ENCODE measurements around the gene FTSJ3.

Gene FTSJ3

DNA sequence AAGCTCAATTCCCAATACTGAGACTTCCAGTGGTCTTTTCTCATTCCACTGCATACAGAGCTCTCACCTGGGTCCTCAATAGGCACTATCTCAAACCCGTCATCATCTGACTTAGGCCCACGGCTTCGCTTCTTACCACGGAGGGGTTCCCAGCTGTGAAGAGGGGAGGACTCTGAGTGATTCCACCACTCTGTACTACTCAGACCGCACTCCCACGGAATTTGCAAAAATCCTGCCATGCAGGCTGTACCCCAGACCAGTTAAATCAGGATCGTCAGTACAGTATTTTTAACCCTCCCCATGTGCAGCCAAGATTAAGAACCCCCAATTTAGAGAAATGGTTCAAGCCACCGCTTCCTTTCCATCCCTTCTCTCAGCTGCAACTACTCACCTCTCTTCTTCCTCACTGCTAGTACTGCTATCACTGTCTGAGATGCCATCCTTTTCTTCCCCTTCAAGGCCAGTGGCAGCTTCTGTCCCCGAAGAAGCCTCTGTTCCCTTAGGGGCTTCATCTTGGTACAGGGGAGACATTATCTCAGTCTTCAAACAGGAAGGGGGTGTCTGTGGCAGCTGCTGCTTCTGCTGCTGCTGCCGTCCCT, 6.4 kb downstream of the FTSJ3 start:
- TF ChIP-seq SNAI2 (CRISPR knock-in tag; IDR thresholded peaks at IDR 0.05) (no peak), TSHZ2 (CRISPR knock-in tag; IDR thresholded peaks at IDR 0.05) (no peak), ZFP3 (CRISPR knock-in tag; IDR thresholded peaks at IDR 0.05) (no peak), ZNF8 (CRISPR knock-in tag; IDR thresholded peaks at IDR 0.05) (no peak), CSDC2 (CRISPR knock-in tag; IDR thresholded peaks at IDR 0.05) (no peak), PPARA (CRISPR knock-in tag; IDR thresholded peaks at IDR 0.05; ENCODE audit: borderline replicate concordance) (no peak), ESRRG (CRISPR knock-in tag; IDR thresholded peaks at IDR 0.05) (no peak), ZFP30 (CRISPR knock-in tag; IDR thresholded peaks at IDR 0.05) (no peak), OSR1 (CRISPR knock-in tag; IDR thresholded peaks at IDR 0.05) (no peak), ZC3H10 (CRISPR knock-in tag; IDR thresholded peaks at IDR 0.05) (no peak), TOX (CRISPR knock-in tag; IDR thresholded peaks at IDR 0.05; ENCODE audit: borderline replicate concordance) (no peak), TCF4 (CRISPR knock-in tag; IDR thresholded peaks at IDR 0.05; ENCODE audit: borderline replicate concordance) (no peak), ZNF565 (CRISPR knock-in tag; conservative IDR thresholded peaks at IDR 0.05; ENCODE audit: low read depth) (no peak), ARNTL (CRISPR knock-in tag; IDR thresholded peaks at IDR 0.05; ENCODE audit: borderline replicate concordance, low read depth) (no peak), ISL1 (CRISPR knock-in tag; IDR thresholded peaks at IDR 0.05) (no peak), CSRNP3 (CRISPR knock-in tag; IDR thresholded peaks at IDR 0.05) (no peak), ZNF70 (CRISPR knock-in tag; IDR thresholded peaks at IDR 0.05) (no peak)
- TF ChIP-seq, protein P1, sequence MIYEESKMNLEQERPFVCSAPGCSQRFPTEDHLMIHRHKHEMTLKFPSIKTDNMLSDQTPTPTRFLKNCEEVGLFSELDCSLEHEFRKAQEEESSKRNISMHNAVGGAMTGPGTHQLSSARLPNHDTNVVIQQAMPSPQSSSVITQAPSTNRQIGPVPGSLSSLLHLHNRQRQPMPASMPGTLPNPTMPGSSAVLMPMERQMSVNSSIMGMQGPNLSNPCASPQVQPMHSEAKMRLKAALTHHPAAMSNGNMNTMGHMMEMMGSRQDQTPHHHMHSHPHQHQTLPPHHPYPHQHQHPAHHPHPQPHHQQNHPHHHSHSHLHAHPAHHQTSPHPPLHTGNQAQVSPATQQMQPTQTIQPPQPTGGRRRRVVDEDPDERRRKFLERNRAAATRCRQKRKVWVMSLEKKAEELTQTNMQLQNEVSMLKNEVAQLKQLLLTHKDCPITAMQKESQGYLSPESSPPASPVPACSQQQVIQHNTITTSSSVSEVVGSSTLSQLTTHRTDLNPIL (CRISPR knock-in tag; IDR thresholded peaks at IDR 0.05; ENCODE audit: low read depth) = no peak
- ATAC-seq = no peak; the same call in 2 of the 3 replicates

DNA sequence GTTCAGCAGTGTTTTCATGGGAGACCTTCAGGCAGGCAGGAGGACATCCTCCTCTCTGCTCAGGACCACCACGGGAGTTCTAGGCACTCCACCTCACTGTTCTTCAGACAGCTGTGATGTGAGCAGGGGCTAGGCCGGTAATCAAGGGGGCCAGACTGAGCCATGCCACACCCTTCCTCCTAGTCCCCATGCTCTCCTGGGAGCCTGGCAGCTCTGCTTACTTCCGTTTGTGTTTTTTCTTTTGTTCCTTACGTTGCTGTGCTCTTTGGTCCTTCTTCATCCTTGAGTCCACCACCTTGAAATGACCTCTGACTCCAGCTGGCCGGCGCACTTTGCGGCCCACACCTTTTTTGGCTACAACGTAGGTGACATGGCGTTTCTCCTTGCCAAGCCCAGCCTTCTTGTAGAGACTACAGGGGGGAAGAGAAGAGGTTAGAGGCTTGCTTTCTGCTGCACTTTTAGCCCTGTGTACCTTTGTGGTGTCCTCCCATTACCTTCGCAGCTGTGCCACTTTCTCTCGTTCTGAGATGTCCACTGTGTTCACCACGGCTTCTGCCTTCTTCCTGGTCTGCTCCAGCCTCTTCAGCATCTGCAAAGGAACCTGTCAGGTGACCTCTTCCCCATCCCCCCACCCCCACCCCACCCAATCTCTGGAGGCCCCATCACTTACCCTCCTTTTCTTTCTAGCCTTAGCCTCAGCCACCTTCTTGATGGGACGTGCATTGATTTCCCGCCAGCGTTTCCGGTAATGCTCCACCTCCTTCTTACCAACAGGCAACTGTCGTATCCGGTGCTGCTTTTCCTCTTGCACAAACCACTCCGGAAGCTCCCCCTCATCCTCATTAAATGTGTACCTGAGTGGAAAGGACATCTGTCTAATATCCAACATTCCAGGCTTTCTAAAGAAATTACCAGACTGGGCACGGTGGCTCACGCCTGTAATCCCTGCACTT, 7.6 kb downstream of the FTSJ3 start:
- no peak for TF ChIP-seq BACH2 (CRISPR knock-in tag; IDR thresholded peaks at IDR 0.05; ENCODE audit: borderline replicate concordance)
- TF ChIP-seq GLIS3 (CRISPR knock-in tag; IDR thresholded peaks at IDR 0.05) = 0 out of 2 replicates have a peak, but pooled peaks have one; percentile 54
- peak; percentile 3; the same call in 1 of the 3 replicates for ATAC-seq

- ATAC-seq = no peak
- no peak for TF ChIP-seq ZC3H10 (CRISPR knock-in tag; IDR thresholded peaks at IDR 0.05)
- no peak for TF ChIP-seq PPARA (CRISPR knock-in tag; IDR thresholded peaks at IDR 0.05; ENCODE audit: borderline replicate concordance)
- no peak for TF ChIP-seq ZFP30 (CRISPR knock-in tag; IDR thresholded peaks at IDR 0.05)
- TF ChIP-seq, protein P2, sequence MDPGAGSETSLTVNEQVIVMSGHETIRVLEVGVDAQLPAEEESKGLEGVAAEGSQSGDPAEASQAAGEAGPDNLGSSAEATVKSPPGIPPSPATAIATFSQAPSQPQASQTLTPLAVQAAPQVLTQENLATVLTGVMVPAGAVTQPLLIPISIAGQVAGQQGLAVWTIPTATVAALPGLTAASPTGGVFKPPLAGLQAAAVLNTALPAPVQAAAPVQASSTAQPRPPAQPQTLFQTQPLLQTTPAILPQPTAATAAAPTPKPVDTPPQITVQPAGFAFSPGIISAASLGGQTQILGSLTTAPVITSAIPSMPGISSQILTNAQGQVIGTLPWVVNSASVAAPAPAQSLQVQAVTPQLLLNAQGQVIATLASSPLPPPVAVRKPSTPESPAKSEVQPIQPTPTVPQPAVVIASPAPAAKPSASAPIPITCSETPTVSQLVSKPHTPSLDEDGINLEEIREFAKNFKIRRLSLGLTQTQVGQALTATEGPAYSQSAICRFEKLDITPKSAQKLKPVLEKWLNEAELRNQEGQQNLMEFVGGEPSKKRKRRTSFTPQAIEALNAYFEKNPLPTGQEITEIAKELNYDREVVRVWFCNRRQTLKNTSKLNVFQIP (CRISPR knock-in tag; IDR thresholded peaks at IDR 0.05; ENCODE audit: borderline replicate concordance, low read depth) = no peak
- no peak for TF ChIP-seq CSRNP3 (CRISPR knock-in tag; IDR thresholded peaks at IDR 0.05)
- no peak for TF ChIP-seq TCF4 (CRISPR knock-in tag; IDR thresholded peaks at IDR 0.05; ENCODE audit: borderline replicate concordance)
- no peak for TF ChIP-seq ARNTL (CRISPR knock-in tag; IDR thresholded peaks at IDR 0.05; ENCODE audit: borderline replicate concordance, low read depth)
- no peak for TF ChIP-seq TSHZ2 (CRISPR knock-in tag; IDR thresholded peaks at IDR 0.05)
- no peak for TF ChIP-seq GLIS3 (CRISPR knock-in tag; IDR thresholded peaks at IDR 0.05)
- no peak for TF ChIP-seq ESRRG (CRISPR knock-in tag; IDR thresholded peaks at IDR 0.05)
- no peak for TF ChIP-seq PATZ1 (CRISPR knock-in tag; IDR thresholded peaks at IDR 0.05; ENCODE audit: borderline replicate concordance)
- TF ChIP-seq ISL1 (CRISPR knock-in tag; IDR thresholded peaks at IDR 0.05) = no peak
Measured at GRCh38 chr17:63819131-63819530, 8.3 kb downstream of the FTSJ3 start.

Data from SK-N-SH treated with all-trans-retinoic acid at 6 μM for 48 hours (cell line).